Mesenteric fat pad (tissue), 1 donor: ENCODE measurements around the gene KPNA6. TPM values are rescaled to one million over a fixed set of nuclear protein-coding genes. Genes with fewer than 3 reads are reported as not detected.
"Not testable (repeated sequence)": the region's sequence is repeated elsewhere in the genome, so short reads cannot be mapped to it uniquely, and the experiment has no call there.

Source experiments
- DNase-seq: peaks from one replicate; pipeline ENCODE4 v3.0.0-alpha.2; 2020; ENCODE audit warnings: low spot score
- total RNA-seq: library from RNA; stranded (reverse); fragmentation: NEBNext Ultra II Directional; extraction: Animal tissue kit (Norgen Biotek cat#: 25700); gene quantifications from one replicate; pipeline ENCODE4 v1.2.1, GENCODE V29; 2021
- donor health status: DM: yes; HTN: yes; CAD: no.

Gene KPNA6
- total RNA-seq, 1 donor from 2014 or later = 73.7 TPM

GRCh38 chr1:32100359-32100758, 7.5 kb upstream of the KPNA6 start:
- DNase-seq = no peak

GRCh38 chr1:32100807-32101708, 6.8 kb upstream of the KPNA6 start:
- DNase-seq = no peak

- no peak for DNase-seq
These were observed 3.7 kb upstream of the KPNA6 start for GRCh38 chr1:32104127-32104526.

DNA sequence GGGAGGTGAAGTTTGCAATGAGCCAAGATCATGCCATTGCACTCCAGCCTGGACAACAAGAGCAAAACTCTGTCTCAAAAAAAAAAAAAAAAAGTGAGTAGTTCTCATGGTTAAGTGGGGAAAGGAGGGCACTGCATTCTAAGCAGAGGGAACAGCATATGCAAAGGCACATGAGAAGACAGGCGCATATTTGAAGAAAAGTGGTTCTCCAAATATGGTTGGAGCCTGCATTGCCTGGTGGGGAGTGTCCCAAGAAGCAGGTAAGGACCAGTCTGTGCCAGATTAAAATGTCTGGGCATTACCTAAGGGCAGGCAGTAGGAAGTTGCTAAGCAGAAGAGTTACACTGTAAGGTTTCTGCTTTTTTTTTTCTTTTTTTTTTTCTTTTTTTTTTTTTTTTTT, 2.5 kb upstream of the KPNA6 start:
- DNase-seq = peak; percentile 6

- peak; percentile 39 for DNase-seq
These were observed 1.1 kb upstream of the KPNA6 start for GRCh38 chr1:32106663-32107275.

DNA sequence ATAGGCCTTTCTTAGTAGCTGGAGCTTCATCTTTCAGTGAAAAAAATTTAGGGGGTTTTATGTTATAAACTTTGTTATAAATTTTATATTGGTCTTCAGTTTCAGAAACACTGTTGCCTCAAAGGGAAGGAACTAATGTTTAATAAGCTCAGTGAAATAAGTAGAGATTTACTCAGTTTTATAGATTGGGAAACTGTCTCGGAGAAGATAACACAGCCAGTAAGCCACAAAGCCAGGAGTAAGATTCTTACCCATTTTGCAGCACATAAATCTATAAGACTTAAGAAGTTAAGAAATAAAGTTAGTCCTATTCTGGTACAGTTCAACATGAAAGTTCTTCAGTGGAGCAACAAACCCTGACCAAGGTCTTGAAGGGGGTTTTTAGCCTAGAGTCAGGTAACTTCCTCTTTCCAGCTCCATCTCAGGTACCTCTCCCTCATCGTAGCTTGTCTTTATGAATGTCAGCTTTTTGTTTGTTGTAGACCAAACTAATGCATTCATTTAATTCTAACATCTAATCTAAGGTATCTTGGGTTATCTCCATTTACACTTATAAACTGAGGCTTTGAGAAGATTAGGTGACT, 3.3 kb downstream of the KPNA6 start:
- DNase-seq = no peak

DNA sequence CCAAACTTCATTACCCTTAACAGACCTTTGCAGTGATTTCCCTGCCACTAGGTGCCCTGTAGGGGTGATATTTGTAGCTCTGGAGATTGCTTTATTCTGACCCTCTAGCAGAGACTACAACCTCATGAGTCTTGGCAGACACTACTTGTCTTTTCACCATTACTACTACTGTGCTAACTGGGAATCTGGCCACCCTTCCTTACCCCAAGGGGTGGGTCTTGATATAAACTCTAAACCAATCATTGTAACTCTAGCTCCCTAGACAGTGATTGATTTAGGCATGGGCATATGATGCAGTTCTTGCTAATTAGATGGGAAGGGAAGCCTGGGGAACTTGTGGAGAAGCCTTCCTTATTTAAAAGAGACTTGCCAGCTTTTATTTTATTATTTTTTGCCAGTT, 3.9 kb downstream of the KPNA6 start:
- no peak for DNase-seq

DNA sequence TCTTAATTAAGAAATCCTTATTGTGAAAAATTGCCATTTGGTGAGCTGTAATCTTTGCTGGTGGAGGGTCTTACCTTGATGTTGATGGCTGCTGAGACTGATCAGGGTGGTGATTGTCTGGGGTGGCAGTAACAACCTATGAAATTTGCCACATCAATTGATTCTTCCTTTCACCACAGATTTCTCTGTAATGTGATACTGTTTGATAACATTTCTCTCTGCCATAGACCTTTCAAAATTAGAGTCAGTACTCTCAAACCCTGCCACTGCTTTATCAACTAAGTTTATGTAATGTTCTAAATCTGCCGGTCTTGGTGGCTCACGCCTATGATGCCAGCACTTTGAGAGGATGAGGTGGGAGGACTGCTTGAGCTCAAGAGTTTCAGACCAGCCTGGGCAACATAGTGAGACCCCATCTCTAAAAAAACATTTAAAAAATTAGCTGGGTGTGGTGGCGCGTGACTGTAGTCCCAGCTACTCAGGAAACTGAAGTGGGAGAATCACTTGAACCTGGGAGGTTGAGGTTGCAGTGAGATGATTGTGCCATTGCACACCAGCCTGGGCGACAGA, 5.0 kb downstream of the KPNA6 start:
- DNase-seq = no peak

- DNase-seq = not testable (repeated sequence)
These were observed 5.6 kb downstream of the KPNA6 start for GRCh38 chr1:32113436-32113835.

- DNase-seq = no peak
These were observed 6.6 kb downstream of the KPNA6 start for GRCh38 chr1:32114420-32114819.

DNA sequence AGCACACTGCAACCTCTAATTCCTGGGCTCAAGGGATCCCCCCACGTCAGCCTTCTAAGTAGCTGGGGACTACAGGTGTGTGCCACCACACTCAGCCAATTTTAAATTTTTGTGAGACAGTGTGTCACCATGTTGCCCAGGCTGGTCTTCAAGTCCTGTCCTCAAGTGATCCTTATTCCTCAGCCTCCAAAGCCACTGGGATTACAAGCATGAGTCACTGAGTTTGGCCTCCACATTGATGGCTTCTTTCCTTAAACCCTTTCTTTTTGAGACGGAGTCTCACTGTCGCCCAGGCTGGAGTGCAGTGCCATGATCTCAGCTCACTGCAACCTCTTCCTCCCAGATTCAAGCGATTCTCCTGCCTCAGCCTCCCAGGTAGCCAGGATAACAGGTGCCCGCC, 7.6 kb downstream of the KPNA6 start:
- DNase-seq = no peak

GRCh38 chr1:32116531-32116930, 8.7 kb downstream of the KPNA6 start:
- no peak for DNase-seq

- DNase-seq = no peak
These were observed 14.3 kb downstream of the KPNA6 start for GRCh38 chr1:32122151-32122550.

DNA sequence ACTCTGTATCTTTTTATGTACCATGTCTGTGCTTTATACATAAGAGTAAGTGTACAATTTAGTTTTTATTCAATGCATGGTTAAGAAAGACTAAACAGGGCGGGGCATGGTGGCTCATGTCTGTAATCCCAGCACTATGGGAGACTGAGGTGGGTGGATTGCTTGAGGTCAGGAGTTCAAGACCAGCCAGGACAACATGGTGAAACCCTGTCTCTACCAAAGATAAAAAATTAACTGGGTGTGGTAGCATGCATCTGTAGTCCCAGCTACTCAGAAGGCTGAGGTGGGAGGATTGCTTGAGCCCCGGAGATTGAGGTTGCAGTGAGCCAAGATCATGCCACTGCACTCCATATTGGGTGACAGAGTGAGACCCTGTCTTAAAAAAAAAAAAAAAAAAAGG, 15.5 kb downstream of the KPNA6 start:
- DNase-seq = not testable (repeated sequence)

GRCh38 chr1:32125313-32125712, 17.5 kb downstream of the KPNA6 start:
- no peak for DNase-seq

DNA sequence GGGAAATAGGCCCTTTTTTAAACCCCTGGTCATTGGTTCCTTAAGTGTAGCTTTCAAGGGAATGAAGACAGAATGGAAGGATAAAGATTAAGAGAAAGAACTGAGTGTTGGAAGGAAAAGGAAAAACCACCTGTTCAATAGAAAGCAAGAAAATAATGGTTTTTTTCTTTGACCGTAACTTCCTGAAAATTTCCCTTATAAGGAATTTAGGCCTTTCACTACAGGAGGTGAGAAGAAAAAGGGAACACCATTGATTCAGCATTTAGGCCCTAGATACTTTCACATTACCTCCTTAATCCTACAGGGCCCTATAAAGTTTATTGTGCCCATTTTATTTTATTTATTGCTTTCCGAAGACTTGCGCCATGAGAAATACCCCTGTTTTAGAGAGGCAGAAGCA, 18.9 kb downstream of the KPNA6 start:
- no peak for DNase-seq

GRCh38 chr1:32127409-32128198, 19.7 kb downstream of the KPNA6 start:
- no peak for DNase-seq

GRCh38 chr1:32128479-32128878, 20.6 kb downstream of the KPNA6 start:
- DNase-seq = no peak

DNA sequence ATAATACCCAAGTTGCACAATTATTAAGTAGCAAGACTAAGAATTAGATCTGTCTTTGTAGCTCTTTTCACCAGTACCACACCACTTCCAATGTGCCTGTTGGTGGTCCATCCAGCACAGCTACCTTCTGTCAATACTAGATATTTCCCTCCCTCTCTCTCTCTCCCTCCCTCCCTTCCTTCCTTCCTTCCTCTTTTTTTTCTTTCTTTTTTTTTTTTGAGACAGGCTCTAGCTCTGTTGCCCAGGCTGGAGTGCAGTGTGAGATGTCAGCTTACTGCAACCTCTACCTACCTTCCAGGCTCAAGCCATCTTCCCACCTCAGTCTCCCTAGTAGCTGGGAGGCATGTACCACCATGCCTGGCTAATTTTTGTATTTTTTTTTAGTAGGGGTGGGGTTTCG, 21.1 kb downstream of the KPNA6 start:
- no peak for DNase-seq

- not testable (repeated sequence) for DNase-seq
These were observed 26.1 kb downstream of the KPNA6 start for GRCh38 chr1:32133950-32134280.

- DNase-seq = no peak
These were observed 29.3 kb downstream of the KPNA6 start for GRCh38 chr1:32137111-32137510.
